T-helper 1 cell treated with Interleukin-12 subunit alpha and Interleukin-12 subunit beta and Interleukin-4 antibody, amounts not matched to agents 30 μg/mL and 1 μg/mL, for 36 hours (primary cell): ENCODE measurements around the gene ENHO.

Experiments used
- H3K27ac Mint-ChIP-seq: one replicate; pipeline ENCODE4 v1.8.0; 2021; ENCODE audit warnings: mild to moderate bottlenecking, mixed read lengths
- H3K27me3 Mint-ChIP-seq: one replicate; pipeline ENCODE4 v1.8.0; 2021; ENCODE audit warnings: low read depth, mixed read lengths
- H3K36me3 Mint-ChIP-seq: one replicate; pipeline ENCODE4 v1.8.0; 2021; ENCODE audit warnings: low read depth, mixed read lengths
- H3K4me1 Mint-ChIP-seq: one replicate; pipeline ENCODE4 v1.8.0; 2021; ENCODE audit warnings: low read depth, mixed read lengths
- H3K4me3 Mint-ChIP-seq: one replicate; pipeline ENCODE4 v1.8.0; 2021; ENCODE audit warnings: mild to moderate bottlenecking, moderate library complexity, mixed read lengths
- H3K9me3 Mint-ChIP-seq: one replicate; pipeline ENCODE4 v1.8.0; 2021; ENCODE audit warnings: mixed read lengths

ENHO gene

DNA sequence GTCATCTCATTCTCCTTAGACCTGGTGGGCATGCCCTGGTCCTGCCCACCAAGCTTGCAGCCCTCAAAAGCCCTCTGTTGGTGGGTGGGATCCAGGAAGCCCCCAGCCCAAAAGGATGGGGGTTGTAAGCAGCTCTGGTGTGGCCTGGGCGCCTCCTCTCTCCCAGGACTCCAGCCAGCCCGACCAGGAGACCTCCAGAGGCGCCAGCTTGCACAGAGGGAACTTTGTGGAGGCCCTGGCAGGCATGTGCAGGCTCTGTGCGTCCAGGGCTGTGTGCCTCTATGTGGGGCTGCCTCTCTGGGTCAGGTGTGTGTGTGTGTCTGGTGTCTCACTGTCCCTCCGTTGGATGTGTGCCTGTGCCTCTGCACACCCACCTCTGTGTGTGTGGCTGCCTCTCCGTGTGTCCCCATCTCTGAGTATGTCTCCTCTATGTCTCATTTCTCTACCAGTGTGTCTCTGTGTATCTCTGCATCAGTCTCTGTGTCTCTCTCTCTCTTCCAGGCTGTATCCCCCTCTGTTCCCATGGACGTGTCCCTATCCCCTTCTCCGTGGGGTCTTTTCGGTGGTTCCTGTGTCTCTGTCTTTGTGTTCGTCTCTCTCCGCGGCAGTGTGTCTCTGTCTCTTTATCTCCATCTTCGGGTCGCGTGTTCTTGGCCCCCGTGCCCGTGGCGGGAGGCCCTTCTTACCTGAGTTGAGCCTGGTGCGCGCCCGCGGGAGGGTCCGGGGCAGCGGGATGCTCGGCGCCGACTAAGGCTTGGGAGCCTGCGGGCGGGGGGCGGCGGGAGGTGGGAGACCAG is 501 bp downstream of the ENHO start:
- Mint-ChIP-seq H3K4me3 (peak overlapping the region; percentile 70), H3K27ac (peak overlapping the region; percentile 3), H3K4me1 (peaks cover 4% of the 10 kb centered on the region), H3K27me3 (peaks cover 40% of the 10 kb centered on the region), H3K36me3 (no peaks in the 10 kb centered on the region), H3K9me3 (no peaks in the 10 kb centered on the region)

DNA sequence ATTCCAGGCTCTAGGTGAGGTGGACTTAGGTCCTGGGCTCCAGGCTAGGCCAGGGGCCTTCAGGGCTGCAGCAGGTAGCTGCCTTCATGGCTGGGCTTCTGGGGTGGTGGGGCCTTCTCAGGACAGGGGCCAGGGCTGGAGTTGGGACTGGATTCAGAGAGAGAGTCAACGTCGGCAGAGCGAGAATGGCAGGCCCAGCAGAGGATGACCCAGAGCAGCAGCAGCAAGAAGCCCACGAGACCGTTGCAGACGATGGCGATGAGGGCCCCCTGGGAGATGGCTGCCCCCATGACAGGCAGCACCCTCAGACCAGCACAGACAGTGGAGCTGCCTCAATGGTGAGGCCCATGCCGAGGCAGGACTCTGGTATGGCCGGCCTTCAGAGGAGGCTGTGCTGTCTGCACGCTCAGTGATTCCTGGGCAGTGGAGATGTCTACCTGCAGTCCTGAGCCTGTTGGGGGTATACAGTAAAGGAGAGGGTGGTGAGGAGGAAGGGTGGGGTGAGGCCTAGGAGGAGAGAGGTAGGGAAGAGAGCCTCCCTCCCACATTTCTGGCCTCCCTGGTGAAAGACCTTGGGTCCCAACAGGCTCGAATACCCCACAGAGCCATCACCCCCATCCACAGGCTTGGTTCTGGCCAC is 1.3 kb downstream of the ENHO start:
- Mint-ChIP-seq H3K4me3 (peak overlapping the region; percentile 15), H3K9me3 (no peaks in the 10 kb centered on the region), H3K4me1 (peaks cover 4% of the 10 kb centered on the region), H3K36me3 (no peaks in the 10 kb centered on the region), H3K27ac (no peak overlapping the region), H3K27me3 (peaks cover 40% of the 10 kb centered on the region)

DNA sequence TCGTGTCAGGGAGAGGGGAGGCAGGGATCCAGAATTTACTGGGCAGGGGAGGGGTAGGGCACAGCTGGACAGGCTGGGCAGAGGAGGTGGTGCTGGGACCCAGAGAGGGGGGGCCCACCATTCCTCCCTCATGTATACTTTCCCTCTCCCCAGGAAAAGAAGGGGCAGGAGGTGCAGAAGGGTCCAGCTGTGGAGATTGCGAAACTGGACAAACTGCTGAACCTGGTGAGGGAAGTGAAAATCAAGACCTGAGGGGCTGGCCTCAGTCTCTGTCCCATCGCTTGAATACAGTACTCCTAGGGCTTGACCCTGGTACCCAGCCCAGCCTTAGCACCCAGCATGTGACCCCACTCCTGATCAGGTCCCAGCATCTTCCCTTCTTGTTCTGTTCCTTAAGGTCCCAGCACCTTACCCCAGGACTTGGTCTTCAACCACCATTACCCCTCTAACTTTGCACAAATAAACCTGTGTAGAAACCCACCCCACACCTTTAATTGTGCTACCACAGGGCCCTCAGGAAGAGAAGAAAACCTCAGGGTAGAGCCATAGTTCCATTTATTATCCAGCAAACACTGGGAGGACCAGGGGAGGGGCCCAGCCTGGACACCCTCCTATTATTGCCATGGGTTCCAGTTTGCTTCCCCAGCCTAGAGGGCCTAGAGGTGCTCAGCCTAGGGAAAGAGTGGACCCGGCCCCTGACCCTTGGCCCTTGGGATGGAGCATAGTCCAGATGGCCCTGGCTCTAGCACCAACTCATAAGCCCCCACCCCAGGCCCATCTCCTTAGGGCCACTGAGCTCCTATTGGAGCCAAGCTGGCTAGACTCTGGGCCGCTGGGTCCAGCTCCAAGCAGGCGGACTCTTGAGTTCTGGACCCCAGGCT is 2.0 kb downstream of the ENHO start:
- Mint-ChIP-seq H3K27ac (no peak overlapping the region), H3K27me3 (peaks cover 41% of the 10 kb centered on the region), H3K4me1 (peaks cover 4% of the 10 kb centered on the region), H3K36me3 (no peaks in the 10 kb centered on the region), H3K4me3 (no peak overlapping the region), H3K9me3 (no peaks in the 10 kb centered on the region)

DNA sequence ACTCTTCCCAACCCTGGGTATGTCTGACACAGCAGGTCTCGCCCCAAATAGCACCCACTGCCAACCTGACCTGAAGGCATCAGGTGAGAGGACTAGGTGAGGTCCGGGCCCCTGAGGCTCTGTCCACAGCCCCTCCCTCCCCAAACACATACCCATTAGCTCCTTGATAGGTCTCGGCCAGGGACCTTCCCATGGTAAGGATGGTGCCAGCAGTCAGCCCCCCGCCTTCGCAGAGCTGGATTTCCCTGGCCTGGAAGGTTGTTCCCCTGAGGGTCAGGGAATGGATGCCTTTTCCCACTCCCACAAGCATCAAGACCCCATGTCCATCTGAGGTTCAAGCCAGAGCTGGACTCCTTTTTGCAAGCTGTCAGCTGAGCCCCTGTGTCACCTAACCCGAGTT is 2.7 kb downstream of the ENHO start:
- Mint-ChIP-seq H3K36me3 (no peaks in the 10 kb centered on the region), H3K4me1 (peaks cover 4% of the 10 kb centered on the region), H3K4me3 (no peak overlapping the region), H3K27me3 (peaks cover 37% of the 10 kb centered on the region), H3K27ac (no peak overlapping the region), H3K9me3 (no peaks in the 10 kb centered on the region)

DNA sequence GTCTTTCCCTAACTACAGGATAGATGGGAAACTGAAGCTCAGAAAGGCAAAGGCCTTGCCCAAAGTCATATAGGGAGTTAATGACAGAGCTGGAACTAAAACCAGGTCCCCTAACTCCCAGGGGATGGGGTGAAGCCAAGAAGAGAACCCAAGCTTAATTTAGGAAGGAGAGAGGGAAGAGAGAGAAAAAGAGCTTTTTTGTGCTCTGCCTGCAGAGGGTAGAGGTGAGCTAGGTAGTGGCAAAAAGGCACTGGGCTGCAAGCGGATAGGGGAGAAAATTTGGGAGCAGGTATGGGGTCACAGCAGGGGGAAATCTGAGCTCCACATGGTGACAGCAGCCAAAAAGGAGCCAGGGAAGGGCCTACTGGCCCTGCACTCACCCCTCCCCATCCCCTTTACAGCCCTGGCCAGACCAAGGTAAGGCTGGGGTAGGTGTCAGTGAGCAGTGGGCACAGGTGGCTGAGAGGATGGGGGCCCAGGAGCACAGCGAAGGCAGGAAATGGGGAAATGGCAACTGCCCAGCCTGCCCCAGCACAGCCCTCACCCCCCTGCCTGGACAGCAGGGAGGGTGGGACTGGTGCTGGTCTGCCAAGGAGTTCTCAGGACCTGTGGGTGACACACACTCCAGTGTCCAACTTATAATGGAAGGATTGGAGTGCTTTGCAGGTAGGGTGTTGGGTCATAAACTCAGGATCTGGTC is 3.3 kb downstream of the ENHO start:
- H3K36me3 Mint-ChIP-seq: no peaks in the 10 kb centered on the region
- H3K9me3 Mint-ChIP-seq: no peaks in the 10 kb centered on the region
- no peak overlapping the region for H3K4me3 Mint-ChIP-seq
- peaks cover 4% of the 10 kb centered on the region for H3K4me1 Mint-ChIP-seq
- peaks cover 30% of the 10 kb centered on the region for H3K27me3 Mint-ChIP-seq
- no peak overlapping the region for H3K27ac Mint-ChIP-seq

DNA sequence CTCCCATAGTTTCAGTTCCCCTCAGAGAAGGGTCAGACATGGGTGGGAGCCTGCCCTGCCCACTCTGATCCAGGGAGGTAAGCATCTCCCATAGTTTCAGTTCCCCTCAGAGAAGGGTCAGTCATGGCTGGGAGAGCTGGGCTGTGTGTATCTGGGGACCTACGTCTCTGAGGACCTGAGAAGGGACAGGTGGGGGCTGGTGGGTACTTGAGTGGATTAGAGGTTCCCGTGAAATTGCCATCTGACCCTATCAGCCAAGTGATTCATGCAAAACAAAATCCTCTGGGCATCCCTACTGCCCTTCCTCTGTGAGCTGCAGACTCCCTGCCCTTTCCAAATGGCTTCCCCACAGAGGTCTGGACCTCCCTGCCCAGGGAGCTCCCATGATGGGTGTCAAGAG is 3.9 kb downstream of the ENHO start:
- Mint-ChIP-seq H3K4me1 (peaks cover 4% of the 10 kb centered on the region), H3K27ac (no peak overlapping the region), H3K27me3 (peaks cover 25% of the 10 kb centered on the region), H3K36me3 (no peaks in the 10 kb centered on the region), H3K9me3 (no peaks in the 10 kb centered on the region), H3K4me3 (no peak overlapping the region)

DNA sequence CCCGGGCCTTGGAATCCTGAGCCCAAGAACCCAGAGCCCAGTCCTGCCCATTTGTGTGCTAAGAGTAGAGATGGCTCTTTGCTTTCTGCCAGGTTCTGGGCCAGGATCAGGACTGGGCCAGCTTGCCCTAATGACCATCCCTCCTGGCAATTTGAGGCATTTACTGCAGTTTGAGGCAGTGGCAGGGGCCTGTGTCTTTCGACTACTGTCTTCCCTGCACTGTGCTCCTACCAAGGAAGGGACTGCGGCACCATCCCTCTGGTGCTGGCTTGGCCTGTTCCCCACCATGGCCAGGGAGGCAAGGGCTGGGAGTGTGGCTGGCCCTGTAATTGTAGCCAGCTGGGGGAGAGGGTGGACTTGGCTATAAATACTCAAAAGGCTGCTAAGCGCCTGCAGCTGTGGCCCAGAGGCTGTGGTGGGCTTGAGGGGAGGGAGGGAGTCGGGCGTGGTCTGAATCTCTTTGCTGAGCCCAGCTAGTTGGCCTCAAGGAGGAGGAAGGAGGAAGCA is 4.6 kb downstream of the ENHO start:
- Mint-ChIP-seq H3K36me3 (no peaks in the 10 kb centered on the region), H3K27ac (no peak overlapping the region), H3K27me3 (peaks cover 23% of the 10 kb centered on the region), H3K9me3 (no peaks in the 10 kb centered on the region), H3K4me1 (peaks cover 4% of the 10 kb centered on the region), H3K4me3 (no peak overlapping the region)

DNA sequence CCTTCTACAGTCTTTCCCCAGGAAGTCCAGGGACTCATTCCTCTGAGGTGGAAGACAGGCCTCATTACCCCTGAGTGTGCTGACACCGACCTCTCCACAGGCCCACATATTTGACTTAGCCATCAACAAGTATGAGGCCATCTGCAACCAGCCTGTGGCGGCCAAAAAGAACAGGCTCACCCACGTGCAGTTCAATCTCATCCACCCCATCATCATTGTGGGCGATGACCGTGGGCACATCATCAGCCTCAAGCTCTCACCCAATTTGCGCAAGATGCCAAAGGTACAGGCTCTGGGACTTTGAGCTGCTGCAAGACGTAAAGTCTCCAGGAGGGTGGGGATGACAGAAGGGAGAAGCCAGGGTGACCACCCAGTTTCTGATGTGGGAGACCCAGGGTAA is 5.6 kb downstream of the ENHO start:
- no peaks in the 10 kb centered on the region for H3K9me3 Mint-ChIP-seq
- no peak overlapping the region for H3K27ac Mint-ChIP-seq
- no peaks in the 10 kb centered on the region for H3K4me1 Mint-ChIP-seq
- H3K27me3 Mint-ChIP-seq: peaks cover 18% of the 10 kb centered on the region
- H3K36me3 Mint-ChIP-seq: no peaks in the 10 kb centered on the region
- no peak overlapping the region for H3K4me3 Mint-ChIP-seq

DNA sequence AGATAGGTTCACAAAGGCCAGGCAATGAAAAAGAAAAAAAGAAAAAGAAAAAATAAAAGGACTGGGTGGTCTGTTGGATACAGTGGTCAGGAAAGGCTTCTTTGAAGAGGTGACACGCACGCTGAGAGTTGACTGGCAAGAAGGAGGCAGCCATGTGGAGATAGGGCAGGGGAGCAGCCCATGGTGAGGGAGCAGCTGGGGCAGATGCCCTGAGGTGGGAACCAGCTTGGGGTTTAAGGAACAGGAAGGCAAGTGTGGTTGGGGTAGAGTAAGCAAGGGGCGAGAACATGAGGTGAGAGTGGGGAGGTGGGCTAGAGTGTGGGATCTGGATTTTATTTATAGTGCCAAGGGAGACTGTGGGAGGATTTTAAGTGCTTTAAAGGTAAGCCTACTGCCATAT is 6.8 kb downstream of the ENHO start:
- H3K4me3 Mint-ChIP-seq: no peak overlapping the region
- no peaks in the 10 kb centered on the region for H3K9me3 Mint-ChIP-seq
- peaks cover 11% of the 10 kb centered on the region for H3K27me3 Mint-ChIP-seq
- H3K27ac Mint-ChIP-seq: no peak overlapping the region
- no peaks in the 10 kb centered on the region for H3K4me1 Mint-ChIP-seq
- no peaks in the 10 kb centered on the region for H3K36me3 Mint-ChIP-seq

DNA sequence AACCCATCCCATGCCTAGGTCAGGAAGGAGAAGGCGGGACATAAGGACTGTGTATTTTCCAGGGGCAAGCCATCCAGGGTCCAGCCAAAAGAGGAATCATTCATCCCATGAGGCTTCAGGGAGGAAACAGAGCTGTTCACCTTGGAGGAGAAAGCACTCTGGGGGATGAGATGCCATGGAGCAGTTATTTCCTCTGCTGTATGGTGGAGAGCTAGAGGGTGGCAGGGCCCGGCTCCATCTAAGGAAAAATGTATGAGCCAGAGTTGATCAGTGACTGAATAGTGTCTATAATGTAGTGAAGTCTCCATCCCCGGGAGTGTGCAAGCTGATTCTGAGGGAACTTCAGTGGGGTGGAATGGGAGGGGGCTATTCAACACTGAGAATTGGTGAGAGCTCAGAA is 8.0 kb downstream of the ENHO start:
- H3K4me3 Mint-ChIP-seq: no peak overlapping the region
- H3K4me1 Mint-ChIP-seq: no peaks in the 10 kb centered on the region
- no peaks in the 10 kb centered on the region for H3K36me3 Mint-ChIP-seq
- no peak overlapping the region for H3K27ac Mint-ChIP-seq
- H3K27me3 Mint-ChIP-seq: peaks cover 11% of the 10 kb centered on the region
- H3K9me3 Mint-ChIP-seq: no peaks in the 10 kb centered on the region

DNA sequence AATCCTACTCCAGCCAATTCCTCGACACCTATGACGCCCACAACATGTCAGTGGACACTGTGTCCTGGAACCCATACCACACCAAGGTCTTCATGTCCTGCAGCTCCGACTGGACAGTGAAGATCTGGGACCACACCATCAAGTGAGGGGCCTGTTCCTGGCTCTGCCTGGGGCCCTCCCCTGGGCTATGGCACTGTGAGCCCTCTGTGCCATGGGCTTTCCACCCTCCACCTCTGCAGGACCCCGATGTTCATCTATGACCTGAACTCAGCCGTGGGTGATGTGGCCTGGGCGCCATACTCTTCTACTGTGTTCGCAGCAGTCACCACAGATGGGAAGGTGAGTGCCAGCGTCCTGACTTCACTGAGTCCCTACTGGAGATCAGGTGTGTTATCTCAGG is 8.4 kb downstream of the ENHO start:
- Mint-ChIP-seq H3K36me3 (no peaks in the 10 kb centered on the region), H3K9me3 (no peaks in the 10 kb centered on the region), H3K27me3 (peaks cover 11% of the 10 kb centered on the region), H3K4me1 (no peaks in the 10 kb centered on the region), H3K27ac (no peak overlapping the region), H3K4me3 (no peak overlapping the region)

DNA sequence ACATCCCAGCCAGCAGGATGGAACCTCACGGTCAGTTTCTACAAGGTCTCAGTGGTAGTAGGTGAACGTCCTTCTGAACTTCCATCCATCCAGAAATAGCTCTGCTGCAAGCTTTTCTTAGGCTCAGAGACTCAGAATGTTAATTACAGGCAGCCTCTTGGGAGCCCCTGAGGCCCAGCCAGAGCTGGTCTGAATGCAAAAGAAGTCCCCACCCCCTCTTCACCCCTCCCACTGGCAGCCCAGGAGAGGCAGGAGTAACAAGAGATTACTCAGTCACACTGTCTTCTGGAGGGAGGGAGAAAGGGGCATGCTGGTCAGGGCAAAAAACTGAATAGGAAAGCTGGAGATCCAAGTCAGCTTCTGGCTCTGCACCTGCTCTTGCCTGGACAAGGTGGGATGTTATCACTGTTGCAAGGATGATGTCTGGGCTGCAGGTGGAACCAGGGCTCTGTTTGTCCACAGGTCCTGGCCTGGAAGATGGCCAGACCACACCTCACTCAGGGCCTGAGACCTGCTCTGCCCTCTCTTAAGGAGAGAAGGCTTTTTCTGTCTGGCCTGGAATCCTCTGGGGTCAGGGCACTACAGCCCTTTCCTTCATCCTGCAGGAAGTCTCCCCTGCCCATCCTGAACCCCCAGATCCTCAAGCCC is 9.1 kb downstream of the ENHO start:
- Mint-ChIP-seq H3K4me1 (no peaks in the 10 kb centered on the region), H3K36me3 (no peaks in the 10 kb centered on the region), H3K4me3 (no peak overlapping the region), H3K27me3 (peaks cover 7% of the 10 kb centered on the region), H3K27ac (no peak overlapping the region), H3K9me3 (no peaks in the 10 kb centered on the region)

DNA sequence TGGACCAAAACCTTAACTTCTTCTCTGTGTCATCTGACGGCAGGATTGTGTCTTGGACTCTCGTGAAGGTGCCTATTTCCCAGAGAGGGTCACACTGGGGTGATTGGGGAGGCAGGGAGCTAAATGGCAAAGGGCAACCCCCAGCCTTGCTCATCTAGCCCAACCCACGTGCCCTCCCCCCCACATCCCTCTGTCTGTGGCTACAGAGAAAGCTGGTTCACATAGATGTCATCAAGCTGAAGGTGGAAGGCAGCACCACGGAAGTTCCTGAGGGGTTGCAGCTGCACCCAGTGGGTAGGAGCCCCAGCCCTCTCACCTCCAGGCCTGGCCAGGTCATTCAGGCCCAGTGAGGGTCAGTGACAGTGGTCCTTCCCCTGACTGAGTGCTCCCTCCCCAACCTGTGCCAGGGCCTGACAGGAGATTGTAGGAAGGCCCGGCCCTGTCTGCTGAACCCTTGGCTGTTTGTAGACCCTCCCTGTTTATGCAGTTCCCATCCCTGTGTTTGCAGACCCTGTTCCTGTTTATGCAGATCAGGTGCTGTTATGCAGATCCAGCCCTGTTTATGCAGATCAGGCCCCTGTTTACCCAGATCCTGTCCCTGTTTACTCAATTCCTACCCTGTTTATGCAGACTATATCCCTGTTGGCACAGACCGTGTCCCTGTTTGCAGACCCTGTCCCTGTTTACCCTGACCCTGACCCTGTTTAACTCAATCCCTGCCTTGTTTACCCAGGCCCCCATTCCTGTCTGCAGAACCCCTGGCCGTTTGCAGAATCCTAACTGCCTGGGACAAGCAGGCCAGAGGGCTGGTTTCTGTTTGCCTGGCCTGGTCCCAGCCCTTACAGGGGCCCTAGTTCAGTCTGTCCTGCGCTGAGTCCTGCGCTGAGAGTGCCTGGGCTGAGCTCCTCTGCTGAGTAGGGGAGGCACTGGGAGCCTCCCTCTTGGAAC is 10.4 kb downstream of the ENHO start:
- no peaks in the 10 kb centered on the region for H3K36me3 Mint-ChIP-seq
- peaks cover 7% of the 10 kb centered on the region for H3K27me3 Mint-ChIP-seq
- H3K9me3 Mint-ChIP-seq: no peaks in the 10 kb centered on the region
- H3K4me3 Mint-ChIP-seq: no peak overlapping the region
- H3K4me1 Mint-ChIP-seq: no peaks in the 10 kb centered on the region
- H3K27ac Mint-ChIP-seq: no peak overlapping the region
